ENCODE data around the gene MED13L.

The MED13L gene

GRCh38 chr12:116054280-116054679, 223.2 kb downstream of the MED13L start:
- TF ChIP-seq TAF1 (IDR thresholded peaks at IDR 0.05; ENCODE audit: borderline replicate concordance, insufficient read depth, low read length): no peak
- no peak for TF ChIP-seq REST (IDR thresholded peaks at IDR 0.05; ENCODE audit: insufficient read depth in 1 of 2, low read depth in 2 of 2, low read length in 2 of 2)
- TF ChIP-seq SIN3A (IDR thresholded peaks at IDR 0.05; ENCODE audit: borderline replicate concordance, insufficient read depth, low read length): no peak
- TF ChIP-seq FOXP2 (optimal IDR thresholded peaks at IDR 0.05; ENCODE audit: borderline replicate concordance, extremely low read depth, extremely low read length, insufficient read depth): no peak
- no peak for TF ChIP-seq POLR2AphosphoS5 (IDR thresholded peaks at IDR 0.05; ENCODE audit: low read depth, low read length)

GRCh38 chr12:116053479-116054200, 223.9 kb downstream of the MED13L start:
- peak; percentile 32 for TF ChIP-seq FOXP2 (optimal IDR thresholded peaks at IDR 0.05; ENCODE audit: borderline replicate concordance, extremely low read depth, extremely low read length, insufficient read depth)
- no peak for TF ChIP-seq TAF1 (IDR thresholded peaks at IDR 0.05; ENCODE audit: borderline replicate concordance, insufficient read depth, low read length)

GRCh38 chr12:116050275-116050674, 227.2 kb downstream of the MED13L start:
- TF ChIP-seq FOXP2 (optimal IDR thresholded peaks at IDR 0.05; ENCODE audit: borderline replicate concordance, extremely low read depth, extremely low read length, insufficient read depth) (no peak), TAF1 (IDR thresholded peaks at IDR 0.05; ENCODE audit: borderline replicate concordance, insufficient read depth, low read length) (no peak), REST (IDR thresholded peaks at IDR 0.05; ENCODE audit: insufficient read depth in 1 of 2, low read depth in 2 of 2, low read length in 2 of 2) (no peak), POLR2AphosphoS5 (IDR thresholded peaks at IDR 0.05; ENCODE audit: low read depth, low read length) (no peak), SIN3A (IDR thresholded peaks at IDR 0.05; ENCODE audit: borderline replicate concordance, insufficient read depth, low read length) (no peak)

GRCh38 chr12:116048879-116049278, 228.6 kb downstream of the MED13L start:
- TF ChIP-seq SIN3A (IDR thresholded peaks at IDR 0.05; ENCODE audit: borderline replicate concordance, insufficient read depth, low read length) (no peak), REST (IDR thresholded peaks at IDR 0.05; ENCODE audit: insufficient read depth in 1 of 2, low read depth in 2 of 2, low read length in 2 of 2) (no peak), POLR2AphosphoS5 (IDR thresholded peaks at IDR 0.05; ENCODE audit: low read depth, low read length) (no peak), TAF1 (IDR thresholded peaks at IDR 0.05; ENCODE audit: borderline replicate concordance, insufficient read depth, low read length) (no peak), FOXP2 (optimal IDR thresholded peaks at IDR 0.05; ENCODE audit: borderline replicate concordance, extremely low read depth, extremely low read length, insufficient read depth) (no peak)

GRCh38 chr12:116046039-116046438, 231.5 kb downstream of the MED13L start:
- TF ChIP-seq SIN3A (IDR thresholded peaks at IDR 0.05; ENCODE audit: borderline replicate concordance, insufficient read depth, low read length): no peak
- no peak for TF ChIP-seq POLR2AphosphoS5 (IDR thresholded peaks at IDR 0.05; ENCODE audit: low read depth, low read length)
- no peak for TF ChIP-seq TAF1 (IDR thresholded peaks at IDR 0.05; ENCODE audit: borderline replicate concordance, insufficient read depth, low read length)
- no peak for TF ChIP-seq REST (IDR thresholded peaks at IDR 0.05; ENCODE audit: insufficient read depth in 1 of 2, low read depth in 2 of 2, low read length in 2 of 2)
- no peak for TF ChIP-seq FOXP2 (optimal IDR thresholded peaks at IDR 0.05; ENCODE audit: borderline replicate concordance, extremely low read depth, extremely low read length, insufficient read depth)

Data from PFSK-1 (cell line).